Bronchial epithelial cell (primary cell): Measurements from ENCODE around the gene CCDC186. TPM values are rescaled to one million over a fixed set of nuclear protein-coding genes. Genes with fewer than 3 reads are reported as not detected.
"Not testable (repeated sequence)": the region's sequence is repeated elsewhere in the genome, so short reads cannot be mapped to it uniquely, and the experiment has no call there.

Source experiments
- DNase-seq: peaks from one replicate; pipeline ENCODE4 v3.0.0-alpha.2; 2010; ENCODE audit warnings: low read depth
- FAIRE-seq: peaks from 2 replicates; lab custom pipeline; 2011; peaks lifted over from hg19 to GRCh38; lab: Jason Lieb, UNC
- H3K27me3 ChIP-seq: 2 replicates; pipeline ENCODE4 v1.5.1; 2011; ENCODE audit warnings: low read length; ENCODE audit not compliant: control insufficient read depth, insufficient read depth
- H3K36me3 ChIP-seq: 2 replicates; pipeline ENCODE4 v1.5.1; 2011; ENCODE audit warnings: low read length; ENCODE audit not compliant: control insufficient read depth, insufficient read depth
- H3K4me3 ChIP-seq: 2 replicates; pipeline ENCODE4 v1.5.1; 2011; ENCODE audit warnings: mild to moderate bottlenecking, low read depth, low read length, control low read depth
- CTCF ChIP-seq: IDR thresholded peaks from 2 replicates; pipeline ENCODE4 v1.5.1; 2011; ENCODE audit warnings: mild to moderate bottlenecking, moderate library complexity, low read length, control low read depth, inconsistent platforms; ENCODE audit not compliant: insufficient read depth, severe bottlenecking
- total RNA-seq: library from RNA; depleted of rRNA; stranded (reverse); fragments of >200 nt; gene quantifications from 2 replicates; pipeline ENCODE4 v1.2.1, GENCODE V29; 2014

CCDC186 gene
- total RNA-seq, 1 donor from 2014 or later = 21.6 TPM

GRCh38 chr10:114151486-114151885 is 22.5 kb downstream of the CCDC186 start:
- DNase-seq = peak; percentile 97
- H3K4me3 ChIP-seq = no peak overlapping the region
- no peak for TF ChIP-seq CTCF
- peak; percentile 72 for FAIRE-seq
- no peaks in the 10 kb centered on the region for H3K27me3 ChIP-seq
- peaks cover 2% of the 10 kb centered on the region for H3K36me3 ChIP-seq

- H3K27me3 ChIP-seq, H3K36me3 ChIP-seq, FAIRE-seq, H3K4me3 ChIP-seq, DNase-seq: not testable (repeated sequence)
Measured at GRCh38 chr10:114149476-114149875, 24.5 kb downstream of the CCDC186 start.

- Histone ChIP-seq H3K36me3 (peaks cover 3% of the 10 kb centered on the region), H3K4me3 (no peak overlapping the region), H3K27me3 (no peaks in the 10 kb centered on the region)
- no peak for TF ChIP-seq CTCF
- FAIRE-seq (no peak), DNase-seq (no peak)
Measured at GRCh38 chr10:114143160-114143559, 30.8 kb downstream of the CCDC186 start.

GRCh38 chr10:114142018-114142417 is 32.0 kb downstream of the CCDC186 start:
- Histone ChIP-seq H3K27me3 (no peaks in the 10 kb centered on the region), H3K4me3 (no peak overlapping the region), H3K36me3 (peaks cover 3% of the 10 kb centered on the region)
- no peak for DNase-seq
- no peak for FAIRE-seq
- no peak for TF ChIP-seq CTCF

- not testable (repeated sequence) for FAIRE-seq, DNase-seq, H3K27me3 ChIP-seq, H3K4me3 ChIP-seq, H3K36me3 ChIP-seq
Measured at GRCh38 chr10:114140827-114141226, 33.2 kb downstream of the CCDC186 start.

- TF ChIP-seq CTCF = no peak
- FAIRE-seq (no peak), DNase-seq (no peak)
- Histone ChIP-seq H3K4me3 (no peak overlapping the region), H3K27me3 (no peaks in the 10 kb centered on the region), H3K36me3 (peaks cover 2% of the 10 kb centered on the region)
Measured at GRCh38 chr10:114140036-114140435, 34.0 kb downstream of the CCDC186 start.

GRCh38 chr10:114138581-114138980 is 35.4 kb downstream of the CCDC186 start:
- DNase-seq = no peak
- H3K4me3 ChIP-seq = no peak overlapping the region
- H3K36me3 ChIP-seq = peaks cover 2% of the 10 kb centered on the region
- no peak for FAIRE-seq
- no peaks in the 10 kb centered on the region for H3K27me3 ChIP-seq
- no peak for TF ChIP-seq CTCF
